Gastrocnemius medialis (tissue), 4 donors: ENCODE results near the gene MAPK1. TPM values are rescaled to one million over a fixed set of nuclear protein-coding genes. Genes with fewer than 3 reads are reported as not detected.

Source experiments
- ATAC-seq, 2 donors: fragments of 150-250 bp; one replicate each; pipeline ENCODE4 v1.9.1; 2016
- DNase-seq, 2 donors: peaks; one replicate each; pipeline ENCODE4 v3.0.0-alpha.2; 2019
- H3K27ac ChIP-seq, 4 donors: fragments of 200-600 bp; sonication (generic); 1 replicate in 1 of 4; 2 replicates in 3 of 4; pipeline ENCODE4 v1.5.1; 2016 to 2018; ENCODE audit warnings: mild to moderate bottlenecking in 2 of 4, moderate library complexity in 1 of 4
- H3K27me3 ChIP-seq, 3 donors: fragments of 200-600 bp; sonication (generic) in 2 of 3; 1 replicate in 1 of 3; 2 replicates in 2 of 3; pipeline versions ENCODE4 v1.5.1 to v1.6.0; 2016 to 2019; ENCODE audit warnings: mild to moderate bottlenecking in 1 of 3, moderate library complexity in 1 of 3
- H3K36me3 ChIP-seq, 2 donors: fragments of 200-600 bp; sonication (generic) in 1 of 2; one replicate each; pipeline ENCODE4 v1.5.1; 2017 to 2018
- H3K4me1 ChIP-seq, 2 donors: fragments of 200-600 bp; sonication (generic) in 1 of 2; one replicate each; pipeline ENCODE4 v1.5.1; 2016 to 2017; ENCODE audit warnings: mild to moderate bottlenecking in 2 of 2
- H3K4me3 ChIP-seq, 4 donors: fragments of 200-600 bp; sonication (generic) in 3 of 4; 1 replicate in 1 of 4; 2 replicates in 3 of 4; pipeline ENCODE4 v1.5.1; 2016 to 2019; ENCODE audit warnings: mild to moderate bottlenecking in 2 of 4
- H3K9me3 ChIP-seq, 3 donors: fragments of 200-600 bp; sonication (generic) in 2 of 3; 1 replicate in 1 of 3; 2 replicates in 2 of 3; pipeline ENCODE4 v1.5.1; 2016 to 2019
- CTCF ChIP-seq, 5 experiments: fragments of 450-650 bp in 3 of 5; fragments of 200-600 bp in 2 of 5; sonication (generic) in 2 of 5; IDR thresholded peaks in 4 of 5; conservative IDR thresholded peaks in 1 of 5; 1 replicate in 4 of 5; 2 replicates in 1 of 5; pipeline ENCODE4 v1.5.1; 2016 to 2019; ENCODE audit warnings: antibody characterized with exemption in 5 of 5, mild to moderate bottlenecking in 3 of 5, moderate library complexity in 3 of 5
- POLR2A ChIP-seq, 2 donors: fragments of 450-650 bp; IDR thresholded peaks; one replicate each; pipeline ENCODE4 v1.6.1; 2017; ENCODE audit warnings: antibody characterized with exemption in 2 of 2, mild to moderate bottlenecking in 2 of 2, moderate library complexity in 2 of 2
- in situ Hi-C, 4 donors: fragments of 200-750 bp; cut with MboI; loops; one replicate each; pipeline versions ENCODE4 v1.15.0 to v1.8.0; 2017; ENCODE audit warnings: low sequenced_read_pairs in 4 of 4
- intact Hi-C: fragments of 100-400 bp; cut with DNase I; formaldehyde crosslinking; loops from one replicate; pipeline ENCODE4 v1.15.1; 2023; ENCODE audit warnings: low total_unique reads
- total RNA-seq, 4 donors: library from RNA; depleted of rRNA; stranded (reverse); fragments of >200 nt; gene quantifications; one replicate each; pipeline versions ENCODE4 v1.1.0 to v1.2.3, GENCODE V29; 2016

The MAPK1 gene
- total RNA-seq, 4 donors from 2014 or later = 39.8 to 79.5 (median 57.2) TPM

- intact Hi-C loops = loop anchor here (5.0 kb wide), 2 partner anchors 127 to 142 kb away; no protein-coding TSS in a partner anchor
Observed at GRCh38 chr22:21710156-21710555, 157.3 kb downstream of the MAPK1 start.

GRCh38 chr22:21709688-21710087 is 157.8 kb downstream of the MAPK1 start:
- no peak for ATAC-seq
- Histone ChIP-seq H3K4me3 (no peak overlapping the region), H3K36me3 (peaks cover 0 to 9% of the 10 kb centered on the region in 2 donors), H3K9me3 (no peaks in the 10 kb centered on the region), H3K4me1 (peaks cover 36 to 41% of the 10 kb centered on the region in 2 donors), H3K27ac (no peak overlapping the region), H3K27me3 (no peaks in the 10 kb centered on the region)
- DNase-seq = no peak
- TF ChIP-seq POLR2A (IDR thresholded peaks at IDR 0.05) = no peak
- TF ChIP-seq CTCF (IDR thresholded peaks at IDR 0.05 in 4 of 5, conservative IDR thresholded peaks at IDR 0.05 in 1 of 5) = no peak
- intact Hi-C loops = loop anchor here (5.0 kb wide), 2 partner anchors 128 to 143 kb away; no protein-coding TSS in a partner anchor
- in situ Hi-C loops = loop anchor here (5.0 to 10.0 kb wide), 3 partner anchors 225 to 235 kb away; no protein-coding TSS in a partner anchor

More at GRCh38 chr22:21710156-21710555, 157.3 kb downstream of the MAPK1 start:
- Histone ChIP-seq H3K4me1 (peaks cover 39 to 43% of the 10 kb centered on the region in 2 donors), H3K9me3 (no peaks in the 10 kb centered on the region), H3K4me3 (no peak overlapping the region), H3K27me3 (no peaks in the 10 kb centered on the region), H3K27ac (no peak overlapping the region), H3K36me3 (peaks cover 0 to 9% of the 10 kb centered on the region in 2 donors)
- DNase-seq (no peak), ATAC-seq (no peak)
- in situ Hi-C loops = loop anchor here (5.0 to 10.0 kb wide), 3 partner anchors 225 to 235 kb away; no protein-coding TSS in a partner anchor
- TF ChIP-seq POLR2A (IDR thresholded peaks at IDR 0.05) = no peak

- Histone ChIP-seq H3K36me3 (peaks cover 0 to 9% of the 10 kb centered on the region in 2 donors), H3K4me1 (peaks cover 31 to 36% of the 10 kb centered on the region in 2 donors), H3K9me3 (no peaks in the 10 kb centered on the region), H3K27ac (peak overlapping the region in 1 of 4 donors; percentile 79), H3K27me3 (no peaks in the 10 kb centered on the region), H3K4me3 (no peak overlapping the region)
- in situ Hi-C loops = no loop called here
- DNase-seq = no peak
- TF ChIP-seq CTCF (IDR thresholded peaks at IDR 0.05 in 4 of 5, conservative IDR thresholded peaks at IDR 0.05 in 1 of 5) (no peak), POLR2A (IDR thresholded peaks at IDR 0.05) (no peak)
- intact Hi-C loops = loop anchor here (1.0 kb wide), 1 partner anchor 63 kb away; no protein-coding TSS in a partner anchor
- no peak for ATAC-seq
Observed at GRCh38 chr22:21708960-21709359, 158.5 kb downstream of the MAPK1 start.

- Histone ChIP-seq H3K4me1 (peaks cover 19 to 23% of the 10 kb centered on the region in 2 donors), H3K36me3 (peaks cover 0 to 20% of the 10 kb centered on the region in 2 donors), H3K27ac (peak overlapping the region; percentile 72 to 84 (median 77)), H3K4me3 (no peak overlapping the region), H3K27me3 (no peaks in the 10 kb centered on the region), H3K9me3 (no peaks in the 10 kb centered on the region)
- in situ Hi-C loops = no loop called here
- TF ChIP-seq CTCF (IDR thresholded peaks at IDR 0.05 in 4 of 5, conservative IDR thresholded peaks at IDR 0.05 in 1 of 5) (no peak), POLR2A (IDR thresholded peaks at IDR 0.05) (no peak)
- ATAC-seq (peak; percentile 90 to 96), DNase-seq (peak; percentile 67 to 76)
- intact Hi-C loops = loop anchor here (1.0 kb wide), 1 partner anchor 65 kb away; no protein-coding TSS in a partner anchor
Observed at GRCh38 chr22:21707677-21708076, 159.8 kb downstream of the MAPK1 start.

Other genes starting within 250 kb of the MAPK1 start
- 10 to 100 TPM in 1 of 4 donors, 1 to 10 TPM in 3; 5.2 to 10.8 (median 6.3) TPM for gene YDJC, start 237.6 kb downstream of the MAPK1 start, total RNA-seq
- under 1 TPM in 2 of 4 donors, not detected in 2; 0.20 to 0.22 TPM for gene CCDC116, start 234.9 kb downstream of the MAPK1 start, total RNA-seq
- 10 to 100 TPM in 3 of 4 donors, 1 to 10 TPM in 1; 8.5 to 33.2 (median 23.3) TPM for gene SDF2L1, start 225.3 kb downstream of the MAPK1 start, total RNA-seq
- 10 to 100 TPM; 16.8 to 24.8 (median 20.5) TPM for gene PPIL2, start 201.6 kb downstream of the MAPK1 start, total RNA-seq
- 10 to 100 TPM; 23.6 to 42.1 (median 36.4) TPM for gene YPEL1, start 131.9 kb downstream of the MAPK1 start, total RNA-seq
- gene PPM1F, start 85.2 kb upstream of the MAPK1 start, total RNA-seq = 10 to 100 TPM; 10.2 to 13.8 (median 11.0) TPM
- 10 to 100 TPM in 3 of 4 donors, 1 to 10 TPM in 1; 8.2 to 15.7 (median 14.2) TPM for gene TOP3B, start 115.1 kb upstream of the MAPK1 start, total RNA-seq